HG02970 (cell line): Measurements from ENCODE around the gene SYNDIG1L.

Source experiments
- ATAC-seq: cut with Tn5 transposase; IDR thresholded peaks from one replicate; pipeline ENCODE4 v1.9.1; 2021; ENCODE audit warnings: mild to moderate bottlenecking, moderate library complexity, moderate number of reproducible peaks; ENCODE audit not compliant: unreplicated experiment, low FRiP score

Gene SYNDIG1L

DNA sequence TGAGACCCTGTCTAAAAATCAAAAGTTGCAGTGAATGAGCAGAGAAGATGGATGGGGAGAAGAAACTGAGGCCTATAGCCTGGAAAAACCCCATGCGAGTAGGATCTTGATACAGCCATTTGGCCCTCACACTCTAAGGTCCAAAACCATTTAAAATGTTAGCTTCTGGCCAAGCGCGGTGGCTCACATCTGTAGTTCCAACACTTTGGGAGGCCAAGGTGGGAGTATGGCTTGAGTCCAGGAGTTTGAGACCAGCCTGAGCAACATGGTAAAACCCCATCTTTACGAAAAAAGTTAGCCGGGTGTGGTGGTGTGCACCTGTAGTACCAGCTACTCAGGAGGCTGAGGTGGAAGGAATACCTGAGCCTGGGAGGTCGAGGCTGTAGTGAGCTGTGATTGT is 58.0 kb downstream of the SYNDIG1L start:
- no peak for ATAC-seq

DNA sequence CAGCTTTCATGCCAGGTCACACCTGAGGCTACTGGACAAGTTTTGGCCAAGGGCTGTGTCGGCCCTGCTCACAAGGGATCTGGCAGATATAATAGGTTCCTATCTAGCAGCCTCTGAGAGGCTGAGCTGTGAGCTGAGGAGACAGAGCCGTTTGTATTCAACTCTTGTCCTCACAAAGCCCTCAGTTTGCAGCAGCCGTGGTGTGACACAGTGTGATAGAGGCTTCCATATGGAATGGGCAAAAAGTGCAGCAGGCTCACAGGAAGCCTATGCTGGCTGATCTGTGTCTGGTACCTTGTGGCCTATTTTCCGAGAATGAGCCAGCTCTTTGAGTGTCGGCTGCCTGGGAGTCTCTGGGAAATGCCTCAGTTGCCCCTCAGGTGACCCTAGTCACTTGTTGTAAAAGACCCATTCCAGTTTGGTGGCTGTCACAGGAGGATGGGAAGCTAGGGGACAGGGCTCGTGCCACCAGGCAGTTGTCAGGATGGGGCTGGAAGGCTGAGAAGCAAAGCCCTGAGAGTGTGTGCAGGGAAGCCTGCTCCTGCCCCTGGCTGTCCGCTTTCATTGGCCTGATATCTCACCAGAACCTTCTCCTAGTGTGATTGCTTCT is 61.6 kb downstream of the SYNDIG1L start:
- no peak for ATAC-seq

DNA sequence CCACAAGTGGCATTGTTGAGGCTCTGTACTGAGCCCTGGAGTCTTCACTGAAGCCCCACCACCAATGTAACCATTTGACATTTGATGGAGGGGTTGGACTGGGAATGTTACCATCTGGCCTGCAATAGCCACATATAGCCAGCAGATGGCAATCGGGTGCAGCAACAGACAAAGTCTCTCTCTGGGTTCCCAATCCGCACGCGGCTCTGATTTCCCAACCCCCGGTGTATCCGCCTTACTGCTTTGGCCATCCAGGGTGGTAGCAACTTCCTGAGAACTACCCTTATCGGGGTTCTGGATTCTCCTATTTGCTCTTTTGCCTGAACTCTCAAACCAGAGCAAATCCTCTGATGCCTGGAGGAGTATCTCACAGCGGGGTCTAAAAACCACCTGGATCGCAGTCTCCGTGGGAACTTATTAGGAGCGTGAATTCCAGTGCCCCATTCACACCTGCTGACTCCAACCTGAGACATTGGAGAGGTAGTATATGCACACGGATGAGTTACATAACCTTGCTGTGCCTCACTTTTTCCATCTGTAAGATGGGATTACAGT is 63.6 kb downstream of the SYNDIG1L start:
- no peak for ATAC-seq

DNA sequence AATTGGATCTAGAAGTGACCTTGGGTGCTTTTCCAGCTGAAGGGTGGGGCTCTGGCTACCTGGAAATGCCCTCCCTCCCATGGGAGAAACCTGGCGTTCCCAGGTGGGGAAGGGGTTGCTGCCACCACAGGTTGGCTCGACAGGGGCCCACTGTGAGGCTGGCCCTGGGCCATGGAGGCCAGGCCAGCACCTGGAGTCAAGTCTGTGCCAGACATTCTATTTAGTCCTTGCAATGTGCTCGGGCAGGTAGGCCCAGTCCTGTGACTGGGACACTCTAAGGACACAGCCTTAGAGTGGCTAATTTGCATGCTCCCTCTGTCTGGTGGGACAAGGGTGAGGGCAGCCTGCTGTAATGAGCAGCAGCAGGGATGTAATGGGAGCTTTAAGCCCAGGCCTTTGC is 65.8 kb downstream of the SYNDIG1L start:
- no peak for ATAC-seq

DNA sequence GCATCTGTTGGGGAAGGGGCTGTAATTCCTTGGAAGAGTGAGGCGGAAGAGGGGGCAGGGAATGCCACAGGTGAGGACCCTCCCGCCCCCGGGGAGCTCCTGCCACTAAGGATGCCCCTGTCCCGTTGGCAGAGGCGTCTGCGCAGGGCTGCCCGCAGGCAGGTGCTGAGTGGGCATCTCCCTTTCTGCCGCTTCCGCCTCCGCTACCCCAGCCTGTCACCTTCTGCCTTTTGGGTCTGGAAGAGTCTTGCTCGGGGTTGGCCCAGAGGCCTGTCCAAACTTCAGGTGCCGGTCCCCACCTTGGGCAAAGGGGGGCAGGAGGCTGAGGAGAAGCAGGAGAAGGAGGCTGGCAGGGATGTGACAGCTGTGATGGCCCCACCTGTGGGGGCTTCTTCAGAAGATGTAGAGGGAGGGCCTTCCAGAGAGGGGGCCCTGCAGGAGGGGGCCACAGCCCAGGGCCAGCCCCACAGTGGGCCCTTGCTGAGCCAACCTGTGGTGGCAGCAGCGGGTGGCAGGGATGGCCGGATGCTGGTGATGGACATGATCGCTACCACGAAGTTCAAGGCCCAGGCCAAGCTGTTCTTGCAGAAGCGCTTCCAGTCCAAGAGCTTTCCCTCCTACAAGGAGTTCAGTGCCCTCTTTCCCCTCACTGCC is 67.7 kb downstream of the SYNDIG1L start:
- ATAC-seq, result no peak

DNA sequence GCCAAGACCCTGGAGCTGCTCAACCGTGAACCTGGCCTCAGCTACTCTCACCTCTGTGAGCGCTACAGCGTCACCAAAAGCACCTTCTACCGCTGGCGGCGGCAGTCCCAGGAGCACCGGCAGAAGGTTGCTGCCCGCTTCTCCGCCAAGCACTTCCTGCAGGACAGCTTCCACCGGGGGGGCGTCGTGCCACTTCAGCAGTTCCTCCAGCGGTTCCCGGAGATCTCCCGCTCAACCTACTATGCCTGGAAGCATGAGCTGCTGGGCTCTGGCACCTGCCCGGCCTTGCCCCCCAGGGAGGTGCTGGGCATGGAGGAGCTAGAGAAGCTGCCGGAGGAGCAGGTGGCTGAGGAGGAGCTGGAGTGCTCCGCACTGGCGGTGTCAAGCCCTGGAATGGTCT is 68.4 kb downstream of the SYNDIG1L start:
- ATAC-seq, result no peak

DNA sequence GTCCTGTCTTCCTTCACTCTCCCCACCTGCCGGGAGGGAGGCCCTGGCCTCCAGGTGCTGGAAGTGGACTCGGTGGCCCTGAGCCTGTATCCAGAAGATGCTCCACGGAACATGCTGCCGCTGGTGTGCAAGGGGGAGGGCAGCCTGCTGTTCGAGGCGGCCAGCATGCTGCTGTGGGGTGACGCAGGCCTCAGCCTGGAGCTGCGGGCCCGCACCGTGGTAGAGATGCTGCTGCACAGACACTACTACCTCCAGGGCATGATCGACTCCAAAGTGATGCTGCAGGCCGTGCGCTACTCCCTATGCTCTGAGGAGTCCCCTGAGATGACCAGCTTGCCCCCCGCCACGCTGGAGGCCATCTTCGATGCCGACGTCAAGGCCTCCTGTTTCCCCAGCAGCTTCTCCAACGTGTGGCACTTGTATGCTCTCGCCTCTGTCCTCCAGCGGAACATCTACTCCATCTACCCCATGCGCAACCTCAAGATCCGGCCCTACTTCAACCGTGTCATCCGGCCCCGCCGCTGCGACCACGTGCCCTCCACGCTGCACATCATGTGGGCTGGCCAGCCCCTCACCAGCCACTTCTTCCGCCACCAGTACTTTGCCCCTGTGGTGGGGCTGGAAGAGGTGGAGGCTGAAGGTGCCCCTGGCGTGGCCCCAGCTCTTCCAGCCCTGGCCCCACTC is 69.0 kb downstream of the SYNDIG1L start:
- ATAC-seq, result no peak
